HEK293 (cell line): ENCODE data around the gene GALNTL6.

ENCODE experiments used
- PRDM6 ChIP-seq: fragments of 450-650 bp; formaldehyde crosslinking; IDR thresholded peaks from 2 replicates; pipeline ENCODE4 v1.5.1; 2017; ENCODE audit warnings: missing biosample characterization, missing genetic modification characterization
- TCF7L2 ChIP-seq: IDR thresholded peaks from 2 replicates; pipeline ENCODE4 v1.6.1; 2011; ENCODE audit warnings: low read depth, mild to moderate bottlenecking, inconsistent platforms, low read length, moderate library complexity, borderline replicate concordance
- ZBTB7A ChIP-seq: fragments of 450-650 bp; formaldehyde crosslinking; IDR thresholded peaks from 2 replicates; pipeline ENCODE4 v1.5.1; 2016; ENCODE audit warnings: low read depth, missing biosample characterization, missing genetic modification characterization
- ZEB2 ChIP-seq: fragments of 450-650 bp; formaldehyde crosslinking; IDR thresholded peaks from 2 replicates; pipeline ENCODE4 v1.5.1; 2016; ENCODE audit warnings: missing biosample characterization, missing genetic modification characterization
- TF ChIP-seq, protein P1 (sequence below): fragments of 450-650 bp; formaldehyde crosslinking; IDR thresholded peaks from 2 replicates; pipeline ENCODE4 v1.5.1; 2016; ENCODE audit warnings: missing biosample characterization, missing genetic modification characterization

GRCh38 chr4:172543249-172543648 is 730.0 kb downstream of the GALNTL6 start:
- no peak for TF ChIP-seq PRDM6 (tag by site-specific recombination)
- TF ChIP-seq TCF7L2, result no peak
- TF ChIP-seq, protein P1, sequence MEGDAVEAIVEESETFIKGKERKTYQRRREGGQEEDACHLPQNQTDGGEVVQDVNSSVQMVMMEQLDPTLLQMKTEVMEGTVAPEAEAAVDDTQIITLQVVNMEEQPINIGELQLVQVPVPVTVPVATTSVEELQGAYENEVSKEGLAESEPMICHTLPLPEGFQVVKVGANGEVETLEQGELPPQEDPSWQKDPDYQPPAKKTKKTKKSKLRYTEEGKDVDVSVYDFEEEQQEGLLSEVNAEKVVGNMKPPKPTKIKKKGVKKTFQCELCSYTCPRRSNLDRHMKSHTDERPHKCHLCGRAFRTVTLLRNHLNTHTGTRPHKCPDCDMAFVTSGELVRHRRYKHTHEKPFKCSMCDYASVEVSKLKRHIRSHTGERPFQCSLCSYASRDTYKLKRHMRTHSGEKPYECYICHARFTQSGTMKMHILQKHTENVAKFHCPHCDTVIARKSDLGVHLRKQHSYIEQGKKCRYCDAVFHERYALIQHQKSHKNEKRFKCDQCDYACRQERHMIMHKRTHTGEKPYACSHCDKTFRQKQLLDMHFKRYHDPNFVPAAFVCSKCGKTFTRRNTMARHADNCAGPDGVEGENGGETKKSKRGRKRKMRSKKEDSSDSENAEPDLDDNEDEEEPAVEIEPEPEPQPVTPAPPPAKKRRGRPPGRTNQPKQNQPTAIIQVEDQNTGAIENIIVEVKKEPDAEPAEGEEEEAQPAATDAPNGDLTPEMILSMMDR (tag by site-specific recombination), result no peak
- no peak for TF ChIP-seq ZEB2 (tag by site-specific recombination)
- TF ChIP-seq ZBTB7A (tag by site-specific recombination), result no peak
